Esophagus muscularis mucosa (tissue), 4 donors: ENCODE measurements around the gene RBMXL2.

Source experiments
- CTCF ChIP-seq, 3 experiments: fragments of 200-600 bp in 2 of 3; fragments of 450-650 bp in 1 of 3; sonication (generic) in 2 of 3; IDR thresholded peaks; one replicate each; pipeline ENCODE4 v1.5.1; 2017 to 2019; ENCODE audit warnings: antibody characterized with exemption in 3 of 3, mild to moderate bottlenecking in 2 of 3, moderate library complexity in 1 of 3
- EP300 ChIP-seq: sonication (generic); formaldehyde crosslinking; IDR thresholded peaks from one replicate; pipeline ENCODE4 v1.6.1; 2017; ENCODE audit warnings: antibody characterized with exemption
- POLR2A ChIP-seq: fragments of 450-650 bp; IDR thresholded peaks from one replicate; pipeline ENCODE4 v1.6.1; 2017; ENCODE audit warnings: antibody characterized with exemption, moderate library complexity, mild to moderate bottlenecking, low read depth
- POLR2AphosphoS5 ChIP-seq, 2 donors: sonication (generic); formaldehyde crosslinking; IDR thresholded peaks; one replicate each; pipeline ENCODE4 v1.6.1; 2017; ENCODE audit warnings: antibody characterized with exemption in 2 of 2

DNA sequence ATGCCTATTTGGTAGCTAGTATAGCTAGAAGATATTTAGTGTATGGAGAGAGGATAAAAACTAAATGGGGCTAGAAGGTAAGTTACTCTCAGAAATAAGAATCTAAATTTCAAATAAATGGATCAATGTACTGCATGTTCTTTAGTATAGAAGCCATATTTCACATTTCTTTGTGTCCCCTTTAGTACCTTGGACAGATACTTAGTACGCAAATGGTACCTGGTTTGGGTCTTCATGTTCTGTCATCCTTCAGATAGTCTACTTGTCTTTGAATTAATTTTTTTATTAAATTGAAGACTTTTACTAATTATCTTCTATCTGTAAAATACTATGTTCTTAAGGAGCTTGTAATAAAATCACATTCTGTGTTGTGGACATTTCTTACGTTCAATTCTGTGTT is 26.3 kb upstream of the RBMXL2 start:
- no peak for TF ChIP-seq POLR2AphosphoS5 (IDR thresholded peaks at IDR 0.05)
- no peak for TF ChIP-seq CTCF (IDR thresholded peaks at IDR 0.05)
- TF ChIP-seq POLR2A = no peak
- no peak for TF ChIP-seq EP300
